Upper lobe of left lung (tissue), 6 donors: ENCODE measurements around the gene ZNF800. TPM values are rescaled to one million over a fixed set of nuclear protein-coding genes. Genes with fewer than 3 reads are reported as not detected.
A peak's percentile ranks its signal among the peaks of the same experiment; 100 is the strongest.
"Not testable (repeated sequence)": the region's sequence is repeated elsewhere in the genome, so short reads cannot be mapped to it uniquely, and the experiment has no call there.

Experiments
- ATAC-seq, 2 donors: fragments of 200-7000 bp; cut with Tn5 transposase; one replicate each; pipeline ENCODE4 v1.9.1; 2022; ENCODE audit warnings: mild to moderate bottlenecking in 2 of 2, moderate library complexity in 2 of 2; ENCODE audit not compliant: low FRiP score in 2 of 2
- DNase-seq, 2 donors: peaks; one replicate each; pipeline ENCODE4 v3.0.0-alpha.2; 2019 to 2020
- H3K27ac ChIP-seq, 4 donors: fragments of 200-600 bp; sonication (generic); one replicate each; pipeline ENCODE4 v1.5.1; 2016 to 2019
- H3K27me3 ChIP-seq, 4 donors: fragments of 200-600 bp; sonication (generic); one replicate each; pipeline ENCODE4 v1.5.1; 2017 to 2019
- H3K36me3 ChIP-seq, 4 donors: fragments of 200-600 bp; sonication (generic); one replicate each; pipeline ENCODE4 v1.5.1; 2016 to 2019
- H3K4me1 ChIP-seq, 4 donors: fragments of 200-600 bp; sonication (generic); one replicate each; pipeline ENCODE4 v1.5.1; 2018 to 2019
- H3K4me3 ChIP-seq, 4 donors: fragments of 200-600 bp; sonication (generic); one replicate each; pipeline ENCODE4 v1.5.1; 2017 to 2019; ENCODE audit warnings: mild to moderate bottlenecking in 2 of 4, moderate library complexity in 1 of 4
- H3K9me3 ChIP-seq, 4 donors: fragments of 200-600 bp; sonication (generic); one replicate each; pipeline ENCODE4 v1.5.1; 2018 to 2019
- CTCF ChIP-seq, 6 experiments: fragments of 450-650 bp in 4 of 6; fragments of 200-600 bp in 2 of 6; sonication (generic) in 2 of 6; IDR thresholded peaks; one replicate each; pipeline ENCODE4 v1.5.1; 2016 to 2019; ENCODE audit warnings: antibody characterized with exemption in 6 of 6
- EP300 ChIP-seq, 4 donors: sonication (generic); formaldehyde crosslinking; IDR thresholded peaks; one replicate each; pipeline ENCODE4 v1.5.1; 2017; ENCODE audit warnings: antibody characterized with exemption in 4 of 4, control low read depth in 2 of 4
- POLR2A ChIP-seq, 4 donors: fragments of 450-650 bp; IDR thresholded peaks; one replicate each; pipeline ENCODE4 v1.5.1; 2016 to 2017; ENCODE audit warnings: antibody characterized with exemption in 4 of 4, mild to moderate bottlenecking in 2 of 4
- POLR2AphosphoS5 ChIP-seq, 2 donors: sonication (generic); formaldehyde crosslinking; IDR thresholded peaks; one replicate each; pipeline ENCODE4 v1.5.1; 2017; ENCODE audit warnings: antibody characterized with exemption in 2 of 2
- WGBS, 2 donors: methylation state at CpG; one replicate each; pipeline ENCODE4 v1.1.5; 2017 to 2018; 5-methylcytosine and 5-hydroxymethylcytosine counted together
- total RNA-seq, 6 donors: library from RNA; depleted of rRNA in 4 of 6; stranded (reverse); fragments of >200 nt in 4 of 6; gene quantifications; one replicate each; pipeline versions ENCODE4 v1.1.0 to v1.2.1, GENCODE V29; 2016 to 2021
- donor health status: DM: no; HTN: no; CAD: no; lungs with moderate emphysema.
- donor health status: DM: no; HTN: yes; CAD: no; lungs with severe emphysema.

ZNF800 gene
- total RNA-seq, 6 donors from 2014 or later: 30.8 to 45.6 (median 32.7) TPM

GRCh38 chr7:127409629-127410028 is 17.1 kb upstream of the ZNF800 start:
- Histone ChIP-seq H3K36me3 (no peaks in the 10 kb centered on the region), H3K4me1 (peaks cover 0 to 3% (median 0%) of the 10 kb centered on the region in 4 donors), H3K27me3 (no peaks in the 10 kb centered on the region), H3K27ac (no peak overlapping the region), H3K4me3 (no peak overlapping the region), H3K9me3 (no peaks in the 10 kb centered on the region)
- WGBS, 2 donors: 39 to 53% methylated on average over 4 of the region's 4 CpGs
- TF ChIP-seq POLR2A (IDR thresholded peaks at IDR 0.05): no peak
- no peak for TF ChIP-seq CTCF (IDR thresholded peaks at IDR 0.05)
- no peak for TF ChIP-seq EP300 (IDR thresholded peaks at IDR 0.05)
- no peak for TF ChIP-seq POLR2AphosphoS5 (IDR thresholded peaks at IDR 0.05)
- DNase-seq (no peak), ATAC-seq (peak in 1 of 2 donors; percentile 43)

GRCh38 chr7:127404286-127405072 is 12.0 kb upstream of the ZNF800 start:
- ATAC-seq (no peak), DNase-seq (no peak)
- no peak for TF ChIP-seq POLR2A (IDR thresholded peaks at IDR 0.05)
- TF ChIP-seq POLR2AphosphoS5 (IDR thresholded peaks at IDR 0.05): no peak
- no peak for TF ChIP-seq CTCF (IDR thresholded peaks at IDR 0.05)
- TF ChIP-seq EP300 (IDR thresholded peaks at IDR 0.05): no peak
- Histone ChIP-seq H3K9me3 (no peaks in the 10 kb centered on the region), H3K4me1 (no peaks in the 10 kb centered on the region), H3K27ac (no peak overlapping the region), H3K4me3 (no peak overlapping the region), H3K27me3 (no peaks in the 10 kb centered on the region), H3K36me3 (no peaks in the 10 kb centered on the region)
- WGBS, 2 donors: 49 to 56% methylated on average over 3 of the region's 3 CpGs

GRCh38 chr7:127396184-127396583 is 3.7 kb upstream of the ZNF800 start:
- peak in 1 of 2 donors; percentile 59 for DNase-seq
- no peak overlapping the region for H3K4me3 ChIP-seq
- no peaks in the 10 kb centered on the region for H3K36me3 ChIP-seq
- peak in 1 of 2 donors; percentile 39 for ATAC-seq
- TF ChIP-seq EP300 (IDR thresholded peaks at IDR 0.05) (no peak), CTCF (IDR thresholded peaks at IDR 0.05) (peak in 1 of 6 experiments; percentile 14)
- H3K27me3 ChIP-seq: no peaks in the 10 kb centered on the region
- H3K27ac ChIP-seq: no peak overlapping the region
- WGBS, 2 donors: 45% methylated on average over 1 of the region's 1 CpG
- no peaks in the 10 kb centered on the region for H3K9me3 ChIP-seq
- peaks cover 2 to 11% (median 10%) of the 10 kb centered on the region in 4 donors for H3K4me1 ChIP-seq

- H3K4me1 ChIP-seq: peaks cover 11 to 22% (median 20%) of the 10 kb centered on the region in 4 donors
- ATAC-seq, H3K9me3 ChIP-seq, H3K27me3 ChIP-seq, H3K36me3 ChIP-seq, H3K27ac ChIP-seq, DNase-seq, H3K4me3 ChIP-seq: not testable (repeated sequence)
- WGBS, 2 donors: 9 to 15% methylated on average over 1 of the region's 1 CpG
Observed at GRCh38 chr7:127395104-127395503, 2.6 kb upstream of the ZNF800 start.

- Histone ChIP-seq H3K27me3 (no peaks in the 10 kb centered on the region), H3K27ac (peak overlapping the region; percentile 96 to 99 (median 98)), H3K4me3 (peak overlapping the region; percentile 61 to 99 (median 92)), H3K36me3 (peaks cover 0 to 19% (median 3%) of the 10 kb centered on the region in 4 donors), H3K4me1 (peaks cover 15 to 34% (median 27%) of the 10 kb centered on the region in 4 donors), H3K9me3 (no peaks in the 10 kb centered on the region)
- DNase-seq: peak in 1 of 2 donors; percentile 5
- 6 to 13% methylated on average over 25 to 28 of the region's 28 CpGs for WGBS, 2 donors
- no peak for ATAC-seq
- TF ChIP-seq CTCF (IDR thresholded peaks at IDR 0.05) (no peak), EP300 (IDR thresholded peaks at IDR 0.05) (no peak), POLR2A (IDR thresholded peaks at IDR 0.05) (no peak), POLR2AphosphoS5 (IDR thresholded peaks at IDR 0.05) (no peak)
Observed at GRCh38 chr7:127393368-127394058, 1.0 kb upstream of the ZNF800 start.
